Activated CD4-positive, alpha-beta T cell treated with anti-CD3 and anti-CD28 coated beads, Interleukin-2, amount 10 ng/mL, durations not matched to agents 7 days and 5 days (primary cell): ENCODE measurements around the gene ZCCHC2. TPM values are rescaled to one million over a fixed set of nuclear protein-coding genes. Genes with fewer than 3 reads are reported as not detected.

Experiments
- CTCF ChIA-PET: fragments of 350-600 bp; sonication (Branson Sonifier 250); formaldehyde crosslinking; loops from one replicate; lab custom pipeline; 2021; ENCODE audit warnings: antibody characterized with exemption; lab: Charles Lee
- POLR2A ChIA-PET: fragments of 350-600 bp; sonication (Branson Sonifier 250); formaldehyde crosslinking; loops from one replicate; lab custom pipeline; 2021; ENCODE audit warnings: antibody characterized with exemption; lab: Charles Lee
- DNase-seq: peaks from one replicate; pipeline ENCODE4 v3.0.0-alpha.2; 2020
- H3K27ac Mint-ChIP-seq: one replicate; pipeline ENCODE4 v1.8.0; 2021; ENCODE audit warnings: mild to moderate bottlenecking, moderate library complexity, mixed read lengths
- H3K27me3 Mint-ChIP-seq: one replicate; pipeline ENCODE4 v1.8.0; 2021; ENCODE audit warnings: mixed read lengths
- H3K36me3 Mint-ChIP-seq: one replicate; pipeline ENCODE4 v1.8.0; 2021; ENCODE audit warnings: low read depth, mixed read lengths
- H3K4me1 Mint-ChIP-seq: one replicate; pipeline ENCODE4 v1.8.0; 2021; ENCODE audit warnings: mixed read lengths
- H3K4me3 Mint-ChIP-seq: one replicate; pipeline ENCODE4 v1.8.0; 2021; ENCODE audit warnings: mild to moderate bottlenecking, moderate library complexity, mixed read lengths
- H3K9me3 Mint-ChIP-seq: one replicate; pipeline ENCODE4 v1.8.0; 2021; ENCODE audit warnings: mixed read lengths
- total RNA-seq, 2 experiments: library from RNA; stranded (reverse); gene quantifications; one replicate each; pipeline ENCODE4 v1.2.3, GENCODE V29; 2021

ZCCHC2 gene
- total RNA-seq, 2 experiments from 2014 or later: 55.1 to 62.5 TPM

GRCh38 chr18:62607708-62608428 is 85.0 kb downstream of the ZCCHC2 start:
- Mint-ChIP-seq H3K4me3 (no peak overlapping the region), H3K27me3 (peaks cover 20% of the 10 kb centered on the region), H3K36me3 (no peaks in the 10 kb centered on the region), H3K9me3 (no peaks in the 10 kb centered on the region), H3K27ac (no peak overlapping the region), H3K4me1 (no peaks in the 10 kb centered on the region)
- ChIA-PET CTCF (interaction anchor here (0.6 to 1.5 kb wide), 2 partner anchors 14 to 22 kb away, joined by 4 to 5 read pairs; no protein-coding TSS in a partner anchor), POLR2A (no interaction called here)
- no peak for DNase-seq

- Mint-ChIP-seq H3K27me3 (peaks cover 20% of the 10 kb centered on the region), H3K4me1 (no peaks in the 10 kb centered on the region), H3K9me3 (no peaks in the 10 kb centered on the region), H3K27ac (no peak overlapping the region), H3K4me3 (no peak overlapping the region), H3K36me3 (no peaks in the 10 kb centered on the region)
- DNase-seq: no peak
- CTCF ChIA-PET: no interaction called here
- POLR2A ChIA-PET: no interaction called here
Measured at GRCh38 chr18:62609764-62610163, 86.9 kb downstream of the ZCCHC2 start.

- ChIA-PET POLR2A (no interaction called here), CTCF (interaction anchor here (1.0 kb wide), 1 partner anchor 105 kb away, joined by 3 read pairs; the partner anchor contains the start of gene PHLPP1)
- Mint-ChIP-seq H3K36me3 (no peaks in the 10 kb centered on the region), H3K27me3 (peaks cover 25% of the 10 kb centered on the region), H3K9me3 (no peaks in the 10 kb centered on the region), H3K27ac (no peak overlapping the region), H3K4me1 (no peaks in the 10 kb centered on the region), H3K4me3 (no peak overlapping the region)
- no peak for DNase-seq
Measured at GRCh38 chr18:62610351-62610700, 87.5 kb downstream of the ZCCHC2 start.

DNA sequence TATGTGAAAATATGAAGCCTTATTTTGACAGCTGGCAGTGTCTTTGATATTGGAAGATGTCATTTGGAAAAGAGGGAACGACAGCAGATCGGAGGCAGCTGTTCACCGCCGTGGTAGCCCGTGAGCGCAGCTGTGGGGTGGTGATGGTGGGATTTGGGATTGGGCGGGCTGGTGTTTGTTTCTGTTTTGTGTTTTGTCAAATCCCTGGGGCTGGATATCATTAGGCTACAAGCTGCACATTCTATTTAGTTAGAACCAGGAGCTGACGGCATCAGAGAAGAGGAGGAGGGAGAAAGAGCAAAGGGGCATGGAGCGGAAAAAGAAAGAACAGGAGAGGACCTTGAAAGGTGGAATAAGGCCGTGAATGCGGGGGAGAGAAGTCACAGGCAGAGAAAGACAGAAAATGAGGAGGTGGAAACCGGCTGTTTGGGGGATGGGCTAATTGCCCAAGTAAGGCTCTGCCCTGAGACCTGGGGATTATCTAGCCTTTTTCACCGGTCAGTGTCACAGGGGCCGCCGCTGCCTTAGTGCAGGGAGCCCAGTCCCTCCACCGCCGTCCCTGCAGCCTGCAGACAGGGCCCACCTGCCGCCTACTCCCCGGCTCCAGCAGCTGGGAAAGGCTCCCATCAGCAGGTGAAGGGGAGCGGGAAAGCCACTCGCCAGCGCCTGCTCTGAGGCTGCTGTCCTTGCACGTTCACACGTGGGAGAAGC is 88.0 kb downstream of the ZCCHC2 start:
- no peaks in the 10 kb centered on the region for H3K9me3 Mint-ChIP-seq
- CTCF ChIA-PET: interaction anchor here (1.0 kb wide), 1 partner anchor 104 kb away, joined by 3 read pairs; the partner anchor contains the start of gene PHLPP1
- no peak for DNase-seq
- no peaks in the 10 kb centered on the region for H3K4me1 Mint-ChIP-seq
- POLR2A ChIA-PET: no interaction called here
- H3K27ac Mint-ChIP-seq: no peak overlapping the region
- H3K4me3 Mint-ChIP-seq: no peak overlapping the region
- H3K27me3 Mint-ChIP-seq: peaks cover 25% of the 10 kb centered on the region
- no peaks in the 10 kb centered on the region for H3K36me3 Mint-ChIP-seq

- no peaks in the 10 kb centered on the region for H3K4me1 Mint-ChIP-seq
- H3K9me3 Mint-ChIP-seq: no peaks in the 10 kb centered on the region
- no peak for DNase-seq
- H3K36me3 Mint-ChIP-seq: no peaks in the 10 kb centered on the region
- H3K27ac Mint-ChIP-seq: no peak overlapping the region
- H3K27me3 Mint-ChIP-seq: peaks cover 25% of the 10 kb centered on the region
- CTCF ChIA-PET: interaction anchor here (1.1 kb wide), 1 partner anchor 27 kb away, joined by 4 read pairs; no protein-coding TSS in a partner anchor
- POLR2A ChIA-PET: no interaction called here
- no peak overlapping the region for H3K4me3 Mint-ChIP-seq
Measured at GRCh38 chr18:62611453-62612288, 88.8 kb downstream of the ZCCHC2 start.

DNA sequence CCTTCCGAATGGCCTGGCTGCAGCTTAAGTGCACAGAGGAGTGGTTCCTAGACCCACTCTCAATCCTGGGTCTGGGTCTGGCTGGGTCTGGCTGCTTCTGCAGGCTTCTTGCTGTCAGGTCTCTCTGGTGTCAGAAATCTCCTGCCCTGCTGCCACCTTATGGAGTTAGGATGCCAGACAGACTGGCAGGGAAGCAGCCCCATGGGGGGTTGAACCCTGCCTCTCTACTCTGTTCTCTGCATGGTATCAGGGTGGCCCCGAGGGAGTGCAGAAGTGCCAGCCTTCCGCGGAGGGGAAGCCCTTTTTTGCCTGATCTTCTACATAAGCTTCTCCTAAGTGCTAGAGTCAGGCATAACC is 89.4 kb downstream of the ZCCHC2 start:
- Mint-ChIP-seq H3K4me1 (no peaks in the 10 kb centered on the region), H3K4me3 (no peak overlapping the region), H3K27me3 (peaks cover 25% of the 10 kb centered on the region), H3K27ac (no peak overlapping the region), H3K9me3 (no peaks in the 10 kb centered on the region), H3K36me3 (no peaks in the 10 kb centered on the region)
- POLR2A ChIA-PET: no interaction called here
- no peak for DNase-seq
- CTCF ChIA-PET: interaction anchor here (1.1 kb wide), 1 partner anchor 27 kb away, joined by 4 read pairs; no protein-coding TSS in a partner anchor

DNA sequence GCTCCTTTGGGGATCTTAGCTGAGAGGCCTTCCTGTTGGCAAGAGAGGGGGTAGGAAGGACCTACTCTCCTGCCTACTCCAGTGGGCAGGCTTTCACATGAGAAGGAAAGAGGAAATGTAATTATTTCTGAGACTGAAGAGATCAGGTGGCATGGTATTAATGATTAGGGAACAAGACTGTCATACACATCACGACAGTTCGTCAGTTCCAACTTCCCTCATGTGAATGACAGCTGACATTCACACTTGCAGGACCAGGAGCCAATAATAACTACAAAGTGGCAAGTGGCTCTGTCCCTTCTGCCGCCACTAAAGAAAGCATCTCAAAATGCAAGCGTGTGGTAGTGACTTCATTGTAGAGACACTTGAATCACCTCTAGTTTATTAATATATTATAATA is 90.0 kb downstream of the ZCCHC2 start:
- POLR2A ChIA-PET: no interaction called here
- Mint-ChIP-seq H3K4me1 (no peaks in the 10 kb centered on the region), H3K27me3 (peaks cover 28% of the 10 kb centered on the region), H3K9me3 (no peaks in the 10 kb centered on the region), H3K27ac (no peak overlapping the region), H3K4me3 (no peak overlapping the region), H3K36me3 (no peaks in the 10 kb centered on the region)
- DNase-seq: no peak
- CTCF ChIA-PET: interaction anchor here (1.1 kb wide), 1 partner anchor 28 kb away, joined by 4 read pairs; no protein-coding TSS in a partner anchor

DNA sequence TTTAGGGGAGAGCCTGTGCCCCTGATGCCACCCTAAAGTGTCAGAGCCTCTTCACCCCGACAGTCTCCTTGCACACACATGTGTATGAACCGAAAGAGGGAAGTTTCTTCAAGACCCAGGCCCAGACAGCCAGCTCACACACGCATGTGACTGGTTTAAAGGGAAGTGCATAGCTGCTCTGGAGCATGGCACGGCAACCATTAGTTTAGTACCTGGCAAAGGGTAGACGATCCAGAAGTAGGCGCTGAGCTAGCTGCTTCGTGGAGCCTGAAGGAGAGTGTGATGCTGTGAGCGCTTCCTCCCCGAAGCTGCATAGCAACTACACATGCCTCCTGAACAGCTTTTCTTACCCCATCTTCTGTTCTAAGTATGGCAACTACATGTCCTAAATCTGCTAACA is 91.7 kb downstream of the ZCCHC2 start:
- POLR2A ChIA-PET: no interaction called here
- Mint-ChIP-seq H3K27ac (no peak overlapping the region), H3K4me3 (no peak overlapping the region), H3K9me3 (no peaks in the 10 kb centered on the region), H3K36me3 (no peaks in the 10 kb centered on the region), H3K4me1 (no peaks in the 10 kb centered on the region), H3K27me3 (peaks cover 35% of the 10 kb centered on the region)
- CTCF ChIA-PET: interaction anchor here (0.6 kb wide), 1 partner anchor 990 kb away, joined by 5 read pairs; no protein-coding TSS in a partner anchor
- no peak for DNase-seq

GRCh38 chr18:62616331-62616805 is 93.5 kb downstream of the ZCCHC2 start:
- ChIA-PET POLR2A (no interaction called here), CTCF (interaction anchor here (0.6 to 1.2 kb wide), 2 partner anchors 13 to 35 kb away, joined by 3 to 5 read pairs; no protein-coding TSS in a partner anchor)
- H3K4me1 Mint-ChIP-seq: no peaks in the 10 kb centered on the region
- H3K27ac Mint-ChIP-seq: no peak overlapping the region
- no peaks in the 10 kb centered on the region for H3K9me3 Mint-ChIP-seq
- no peak for DNase-seq
- H3K27me3 Mint-ChIP-seq: peaks cover 32% of the 10 kb centered on the region
- H3K36me3 Mint-ChIP-seq: no peaks in the 10 kb centered on the region
- no peak overlapping the region for H3K4me3 Mint-ChIP-seq

- Mint-ChIP-seq H3K36me3 (no peaks in the 10 kb centered on the region), H3K27me3 (peaks cover 28% of the 10 kb centered on the region), H3K4me1 (no peaks in the 10 kb centered on the region), H3K4me3 (no peak overlapping the region), H3K27ac (peak overlapping the region; percentile 5), H3K9me3 (no peaks in the 10 kb centered on the region)
- ChIA-PET CTCF (interaction anchor here (0.6 kb wide), 1 partner anchor 15 kb away, joined by 3 read pairs; no protein-coding TSS in a partner anchor), POLR2A (no interaction called here)
- no peak for DNase-seq
Measured at GRCh38 chr18:62617793-62618591, 95.2 kb downstream of the ZCCHC2 start.

DNA sequence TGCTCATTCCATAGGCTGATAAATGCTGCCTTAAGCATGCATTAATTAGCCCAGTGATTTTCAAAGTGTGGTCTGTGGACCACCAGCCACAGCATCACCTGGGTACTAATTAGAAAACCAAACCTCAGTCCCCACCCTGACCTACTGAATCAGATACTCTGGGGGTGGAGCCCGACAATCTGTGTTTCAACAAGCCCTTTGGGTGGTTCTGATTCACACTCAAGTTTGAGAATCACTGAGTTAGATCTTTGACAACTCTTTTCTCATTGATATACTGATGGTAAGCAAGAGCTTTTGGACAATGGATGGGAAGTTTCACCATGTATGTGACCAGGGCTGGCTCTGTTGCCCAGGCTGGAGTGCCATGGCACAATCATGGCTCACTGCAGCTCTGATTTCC is 95.9 kb downstream of the ZCCHC2 start:
- ChIA-PET POLR2A (no interaction called here), CTCF (no interaction called here)
- DNase-seq: no peak
- Mint-ChIP-seq H3K9me3 (no peaks in the 10 kb centered on the region), H3K4me3 (no peak overlapping the region), H3K27me3 (peaks cover 24% of the 10 kb centered on the region), H3K27ac (no peak overlapping the region), H3K4me1 (no peaks in the 10 kb centered on the region), H3K36me3 (no peaks in the 10 kb centered on the region)

DNA sequence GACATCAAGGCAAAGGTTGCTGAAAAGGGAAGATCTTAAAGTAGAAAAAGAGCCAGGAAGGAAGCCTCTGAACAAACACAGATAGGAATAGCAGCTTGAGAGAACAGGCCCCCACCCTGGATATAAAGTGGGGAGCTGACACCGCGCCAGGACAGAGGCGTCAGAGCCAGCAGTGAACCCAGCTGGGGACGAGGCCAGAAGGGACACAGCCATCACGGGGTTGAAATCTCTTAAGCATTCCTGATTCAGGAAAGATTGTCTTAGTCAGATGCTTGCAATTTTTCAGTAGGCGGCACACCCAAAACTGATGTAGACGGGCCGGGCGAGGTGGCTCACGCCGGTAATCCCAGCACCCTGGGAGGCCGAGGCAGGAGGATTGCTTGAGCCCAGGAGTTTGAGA is 98.7 kb downstream of the ZCCHC2 start:
- Mint-ChIP-seq H3K4me3 (no peak overlapping the region), H3K9me3 (no peaks in the 10 kb centered on the region), H3K4me1 (no peaks in the 10 kb centered on the region), H3K27ac (no peak overlapping the region), H3K36me3 (no peaks in the 10 kb centered on the region), H3K27me3 (peaks cover 14% of the 10 kb centered on the region)
- DNase-seq: no peak
- ChIA-PET CTCF (interaction anchor here (0.7 kb wide), 1 partner anchor 14 kb away, joined by 4 read pairs; no protein-coding TSS in a partner anchor), POLR2A (no interaction called here)
